Measurements from ENCODE around the gene THAP9. TPM values are rescaled to one million over a fixed set of nuclear protein-coding genes. Genes with fewer than 3 reads are reported as not detected.

The THAP9 gene

DNA sequence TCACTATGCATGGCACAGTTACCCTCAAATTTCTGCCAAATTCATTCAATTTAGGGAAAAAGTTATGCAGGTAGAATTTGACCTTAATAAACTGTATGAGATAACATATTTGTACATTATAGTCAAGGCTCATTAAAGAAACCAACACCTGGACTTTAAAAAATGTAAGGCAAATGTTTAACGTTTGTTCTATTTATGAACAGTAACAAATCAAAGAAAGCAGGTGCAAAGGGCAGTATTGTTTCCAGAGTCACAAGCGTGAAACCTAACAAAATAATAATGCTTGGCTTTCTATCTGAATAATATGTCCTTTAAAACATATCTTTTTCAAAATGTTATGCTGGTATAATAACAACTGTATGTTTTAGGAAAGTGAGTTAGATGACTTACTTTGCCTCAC lies 68.9 kb downstream of the THAP9 start:
- Histone ChIP-seq H2AK5ac (ENCODE audit: low read length, severe bottlenecking) (no peak overlapping the region), H3K4me1 (ENCODE audit: control insufficient read depth, insufficient read depth, low read depth, low read length) (no peaks in the 10 kb centered on the region), H3K18ac (ENCODE audit: low read depth in 1 of 2, low read length in 2 of 2) (no peak overlapping the region), H3K4me3 (ENCODE audit: insufficient read depth in 1 of 2, low read depth in 1 of 2, low read length in 2 of 2) (no peak overlapping the region), H3K36me3 (ENCODE audit: control insufficient read depth in 1 of 2, insufficient read depth in 2 of 2, low read depth in 1 of 2, low read length in 2 of 2) (peaks cover under 1 to 50% of the 10 kb centered on the region in 2 experiments), H3K4ac (ENCODE audit: low read depth in 1 of 2, low read length in 2 of 2) (no peak overlapping the region), H3K79me1 (replicated peaks; ENCODE audit: low read length, poor library complexity, severe bottlenecking) (peaks cover 6% of the 10 kb centered on the region), H2BK15ac (ENCODE audit: low read depth, poor library complexity, severe bottlenecking) (no peak overlapping the region), H2BK120ac (ENCODE audit: low read depth, low read length) (no peak overlapping the region), H3K14ac (ENCODE audit: low read length in 2 of 2) (no peak overlapping the region), H4K8ac (ENCODE audit: low read length) (no peak overlapping the region), H2BK5ac (ENCODE audit: low read depth, low read length, poor library complexity, severe bottlenecking) (no peak overlapping the region), H4K91ac (ENCODE audit: low read length) (no peak overlapping the region), H3K23ac (ENCODE audit: low read length in 2 of 2) (no peak overlapping the region), H3K27ac (ENCODE audit: low read length, poor library complexity, severe bottlenecking) (no peak overlapping the region), H3K9me3 (ENCODE audit: control insufficient read depth, low read length) (no peaks in the 10 kb centered on the region), H3K27me3 (ENCODE audit: control insufficient read depth in 1 of 2, insufficient read depth in 1 of 2, low read length in 2 of 2) (no peaks in the 10 kb centered on the region), H2BK12ac (ENCODE audit: low read length in 2 of 2) (no peak overlapping the region), H3K9ac (ENCODE audit: low read length) (no peak overlapping the region), H3K4me2 (ENCODE audit: low read length, poor library complexity, severe bottlenecking) (no peak overlapping the region), H2AFZ (ENCODE audit: low read depth, low read length) (no peak overlapping the region)
- WGBS = no CpG with 5 or more reads among the region's 2 CpGs
- no peak for DNase-seq

Small RNA genes lying within 50 kb of the gene (small RNA-seq; reads per million reads assigned to genes)
- not detected for gene RF00019 (ENCODE audit: low read depth)
